ENCODE results near the gene B9D1. TPM values are rescaled to one million over a fixed set of nuclear protein-coding genes. Genes with fewer than 3 reads are reported as not detected.
A peak's percentile ranks its signal among the peaks of the same experiment; 100 is the strongest.

The B9D1 gene
- total RNA-seq, 4 donors from 2014 or later, result 6.5 to 16.4 (median 14.5) TPM

- no peaks in the 10 kb centered on the region for H3K9me3 ChIP-seq
- peak in 1 of 2 donors; percentile 47 for DNase-seq
- H3K4me3 ChIP-seq, result no peak overlapping the region
- in situ Hi-C loops (cut with MboI; ENCODE audit: low sequenced_read_pairs in 4 of 4), result no loop called here
- no peak for ATAC-seq
- H3K36me3 ChIP-seq, result peaks cover 0 to 44% of the 10 kb centered on the region in 2 donors
- peaks cover 22 to 48% of the 10 kb centered on the region in 2 donors for H3K4me1 ChIP-seq
- peak overlapping the region; percentile 60 to 81 (median 76) for H3K27ac ChIP-seq
- no peaks in the 10 kb centered on the region for H3K27me3 ChIP-seq
- TF ChIP-seq CTCF (IDR thresholded peaks at IDR 0.05 in 4 of 5, conservative IDR thresholded peaks at IDR 0.05 in 1 of 5) (no peak), POLR2A (IDR thresholded peaks at IDR 0.05) (no peak)
- intact Hi-C loops (cut with DNase I; ENCODE audit: low total_unique reads), result no loop called here
Observed at GRCh38 chr17:19383681-19384470, 21.4 kb upstream of the B9D1 start.

- Histone ChIP-seq H3K36me3 (peaks cover 0 to 44% of the 10 kb centered on the region in 2 donors), H3K27ac (peak overlapping the region in 1 of 4 donors; percentile 10)
- intact Hi-C loops (cut with DNase I; ENCODE audit: low total_unique reads), result no loop called here
Observed at GRCh38 chr17:19382531-19383444, 20.3 kb upstream of the B9D1 start.

GRCh38 chr17:19381741-19382444 is 19.4 kb upstream of the B9D1 start:
- H3K4me3 ChIP-seq, result no peak overlapping the region
- no peaks in the 10 kb centered on the region for H3K9me3 ChIP-seq
- peaks cover 24 to 39% of the 10 kb centered on the region in 2 donors for H3K4me1 ChIP-seq
- ATAC-seq (no peak), DNase-seq (no peak)
- H3K27me3 ChIP-seq, result no peaks in the 10 kb centered on the region
- intact Hi-C loops (cut with DNase I; ENCODE audit: low total_unique reads), result no loop called here
- in situ Hi-C loops (cut with MboI; ENCODE audit: low sequenced_read_pairs in 4 of 4), result no loop called here
- peak overlapping the region in 1 of 4 donors; percentile 10 for H3K27ac ChIP-seq
- no peak for TF ChIP-seq CTCF (IDR thresholded peaks at IDR 0.05 in 4 of 5, conservative IDR thresholded peaks at IDR 0.05 in 1 of 5)
- no peak for TF ChIP-seq POLR2A (IDR thresholded peaks at IDR 0.05)
- peaks cover 0 to 44% of the 10 kb centered on the region in 2 donors for H3K36me3 ChIP-seq

More at GRCh38 chr17:19382531-19383444, 20.3 kb upstream of the B9D1 start:
- Histone ChIP-seq H3K4me3 (no peak overlapping the region), H3K4me1 (peaks cover 22 to 44% of the 10 kb centered on the region in 2 donors), H3K9me3 (no peaks in the 10 kb centered on the region), H3K27me3 (no peaks in the 10 kb centered on the region)
- TF ChIP-seq CTCF (IDR thresholded peaks at IDR 0.05 in 4 of 5, conservative IDR thresholded peaks at IDR 0.05 in 1 of 5) (no peak), POLR2A (IDR thresholded peaks at IDR 0.05) (no peak)
- in situ Hi-C loops (cut with MboI; ENCODE audit: low sequenced_read_pairs in 4 of 4), result no loop called here
- ATAC-seq (no peak), DNase-seq (no peak)

- in situ Hi-C loops (cut with MboI; ENCODE audit: low sequenced_read_pairs in 4 of 4), result no loop called here
- peaks cover 23 to 38% of the 10 kb centered on the region in 2 donors for H3K4me1 ChIP-seq
- no peak overlapping the region for H3K27ac ChIP-seq
- H3K27me3 ChIP-seq, result no peaks in the 10 kb centered on the region
- intact Hi-C loops (cut with DNase I; ENCODE audit: low total_unique reads), result no loop called here
- DNase-seq (no peak), ATAC-seq (no peak)
- H3K36me3 ChIP-seq, result peaks cover 0 to 44% of the 10 kb centered on the region in 2 donors
- no peak overlapping the region for H3K4me3 ChIP-seq
- H3K9me3 ChIP-seq, result no peaks in the 10 kb centered on the region
- no peak for TF ChIP-seq POLR2A (IDR thresholded peaks at IDR 0.05)
- TF ChIP-seq CTCF (IDR thresholded peaks at IDR 0.05 in 4 of 5, conservative IDR thresholded peaks at IDR 0.05 in 1 of 5), result no peak
Observed at GRCh38 chr17:19381361-19381740, 18.8 kb upstream of the B9D1 start.
